HepG2 (cell line): ENCODE results near the gene ENDOG. TPM values are rescaled to one million over a fixed set of nuclear protein-coding genes. Genes with fewer than 3 reads are reported as not detected.

Experiments
- CCDC6 ChIP-seq: sonication (generic); formaldehyde crosslinking; IDR thresholded peaks from 2 replicates; pipeline ENCODE4 v1.8.1; 2022; ENCODE audit warnings: mild to moderate bottlenecking, missing genetic modification reagents, moderate library complexity
- FOXC1 ChIP-seq: sonication (generic); formaldehyde crosslinking; IDR thresholded peaks from 2 replicates; pipeline ENCODE4 v1.8.0; 2022; ENCODE audit warnings: mild to moderate bottlenecking, missing genetic modification reagents, borderline replicate concordance
- HOXA3 ChIP-seq: sonication (generic); formaldehyde crosslinking; IDR thresholded peaks from 2 replicates; pipeline ENCODE4 v1.5.0; 2020; ENCODE audit warnings: missing genetic modification reagents
- SUZ12 ChIP-seq: fragments of 150-350 bp; IDR thresholded peaks from 2 replicates; pipeline ENCODE4 v1.6.1; 2014; ENCODE audit warnings: low read depth, low read length
- ZFP37 ChIP-seq: sonication (generic); formaldehyde crosslinking; IDR thresholded peaks from 2 replicates; pipeline ENCODE4 v1.4.0; 2020; ENCODE audit warnings: missing genetic modification reagents, borderline replicate concordance
- ZNF234 ChIP-seq: sonication (generic); formaldehyde crosslinking; conservative IDR thresholded peaks from 2 replicates; pipeline ENCODE4 v1.5.1; 2020; ENCODE audit warnings: mild to moderate bottlenecking, missing genetic modification reagents
- ZNF430 ChIP-seq: sonication (generic); formaldehyde crosslinking; IDR thresholded peaks from 2 replicates; pipeline ENCODE4 v1.9.0; 2021; ENCODE audit warnings: mild to moderate bottlenecking, missing genetic modification reagents
- ZNF431 ChIP-seq: sonication (generic); formaldehyde crosslinking; IDR thresholded peaks from 2 replicates; pipeline ENCODE4 v1.9.0; 2022; ENCODE audit warnings: missing genetic modification reagents, low read depth, mild to moderate bottlenecking, borderline replicate concordance
- ZNF792 ChIP-seq: IDR thresholded peaks from 2 replicates; pipeline ENCODE4 v1.6.1; 2016
- polyA plus RNA-seq, 8 experiments: library from polyadenylated mRNA; depleted of rRNA in 3 of 8; stranded (reverse) in 7 of 8; unstranded in 1 of 8; fragments of >200 nt; fragmentation: Illumina TruSeq in 4 of 8; extraction: Trizol in 4 of 8; gene quantifications; 2 replicates each; pipeline versions ENCODE4 v1.2.1 to v1.2.3, GENCODE V29; 2011 to 2016; ENCODE audit warnings: low read depth in 4 of 8, missing spikeins in 1 of 8, mixed read lengths in 1 of 8; ENCODE audit not compliant: insufficient read depth in 1 of 8
- total RNA-seq, 5 experiments: library from RNA; depleted of rRNA; stranded (reverse); fragments of >200 nt; fragmentation: Illumina TruSeq; extraction: Trizol; gene quantifications; 2 replicates each; pipeline ENCODE4 v1.2.3, GENCODE V29; 2016; ENCODE audit warnings: low read depth in 1 of 5
- TF ChIP-seq, protein P1 (sequence below): sonication (generic); formaldehyde crosslinking; IDR thresholded peaks from 2 replicates; pipeline ENCODE4 v1.4.0; 2020; ENCODE audit warnings: missing genetic modification reagents
- TF ChIP-seq, protein P2 (sequence below): sonication (generic); formaldehyde crosslinking; IDR thresholded peaks from 2 replicates; pipeline ENCODE4 v1.8.0; 2022; ENCODE audit warnings: mild to moderate bottlenecking, missing genetic modification reagents; ENCODE audit not compliant: insufficient replicate concordance
- TF ChIP-seq, protein P3 (sequence below): IDR thresholded peaks from 2 replicates; pipeline ENCODE4 v1.6.1; 2012; ENCODE audit warnings: inconsistent platforms
- TF ChIP-seq, protein P4 (sequence below): sonication (generic); formaldehyde crosslinking; IDR thresholded peaks from 2 replicates; pipeline ENCODE4 v1.4.0; 2020; ENCODE audit warnings: missing genetic modification reagents
- TF ChIP-seq, protein P5 (sequence below): sonication (generic); formaldehyde crosslinking; IDR thresholded peaks from 2 replicates; pipeline ENCODE4 v1.5.1; 2020; ENCODE audit warnings: mild to moderate bottlenecking, missing genetic modification reagents, borderline replicate concordance
- TF ChIP-seq, protein P6 (sequence below): sonication (generic); formaldehyde crosslinking; IDR thresholded peaks from 2 replicates; pipeline ENCODE4 v1.8.1; 2023; ENCODE audit warnings: mild to moderate bottlenecking, missing genetic modification reagents
- TF ChIP-seq, protein P7 (sequence below): IDR thresholded peaks from 2 replicates; pipeline ENCODE4 v1.6.1; 2016; ENCODE audit warnings: low read depth

The ENDOG gene
- total and polyA plus RNA-seq, 2 of the 13 experiments (the other 11 are each of a cell fraction or from before 2014, with no cell fraction given) = 26.3 to 28.8 TPM

DNA sequence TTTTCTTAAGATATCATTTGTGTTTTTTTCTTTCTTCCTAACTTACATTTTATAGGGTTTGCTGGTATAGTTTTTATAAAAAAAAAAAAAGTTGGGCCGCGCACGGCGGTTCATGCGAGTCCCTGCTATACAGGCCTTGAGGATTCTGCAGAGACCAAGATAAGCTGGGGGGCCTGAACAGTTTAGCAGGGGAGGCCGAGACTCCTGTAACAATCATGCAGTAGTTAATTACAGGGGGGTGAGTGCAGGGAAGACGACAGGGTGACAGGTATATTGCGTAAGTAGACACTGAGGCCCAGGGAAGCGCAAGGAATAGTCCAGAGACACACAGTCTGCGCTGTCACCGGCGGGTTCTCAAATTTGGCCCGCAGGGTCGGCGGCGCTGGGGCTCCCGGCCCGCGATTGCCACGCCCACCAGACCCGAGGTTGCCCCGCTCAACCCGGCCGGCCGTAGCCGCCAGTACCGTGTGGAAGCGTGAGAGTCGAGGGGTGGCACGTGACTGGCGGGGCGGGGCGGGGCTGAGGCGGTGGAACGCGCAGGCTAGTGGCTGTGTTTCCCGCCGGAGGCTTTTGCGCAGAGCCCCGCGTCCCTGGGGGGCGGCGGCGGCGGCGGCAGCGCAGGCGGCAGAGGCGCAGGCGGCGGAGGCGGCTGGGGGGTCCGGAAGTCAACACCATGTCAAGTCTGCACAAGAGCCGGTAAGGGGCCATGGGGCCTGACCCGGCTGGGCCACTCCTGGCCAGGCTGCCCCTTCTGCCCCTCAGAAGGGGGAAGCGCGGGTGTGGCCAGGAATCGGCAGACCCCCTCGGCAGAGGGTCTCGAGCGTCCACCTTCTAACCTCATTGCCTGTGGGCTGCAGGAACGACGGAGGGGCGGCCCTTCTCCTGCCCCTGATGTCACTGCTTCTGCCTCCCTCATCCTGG, 31.4 kb upstream of the ENDOG start, which contains the start of gene TBC1D13 (continued):
- TF ChIP-seq, protein P1, sequence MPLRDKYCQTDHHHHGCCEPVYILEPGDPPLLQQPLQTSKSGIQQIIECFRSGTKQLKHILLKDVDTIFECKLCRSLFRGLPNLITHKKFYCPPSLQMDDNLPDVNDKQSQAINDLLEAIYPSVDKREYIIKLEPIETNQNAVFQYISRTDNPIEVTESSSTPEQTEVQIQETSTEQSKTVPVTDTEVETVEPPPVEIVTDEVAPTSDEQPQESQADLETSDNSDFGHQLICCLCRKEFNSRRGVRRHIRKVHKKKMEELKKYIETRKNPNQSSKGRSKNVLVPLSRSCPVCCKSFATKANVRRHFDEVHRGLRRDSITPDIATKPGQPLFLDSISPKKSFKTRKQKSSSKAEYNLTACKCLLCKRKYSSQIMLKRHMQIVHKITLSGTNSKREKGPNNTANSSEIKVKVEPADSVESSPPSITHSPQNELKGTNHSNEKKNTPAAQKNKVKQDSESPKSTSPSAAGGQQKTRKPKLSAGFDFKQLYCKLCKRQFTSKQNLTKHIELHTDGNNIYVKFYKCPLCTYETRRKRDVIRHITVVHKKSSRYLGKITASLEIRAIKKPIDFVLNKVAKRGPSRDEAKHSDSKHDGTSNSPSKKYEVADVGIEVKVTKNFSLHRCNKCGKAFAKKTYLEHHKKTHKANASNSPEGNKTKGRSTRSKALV (CRISPR knock-in tag) = peak; percentile 84; the same call in 1 of the 2 replicates
- peak; percentile 98 for TF ChIP-seq ZNF430 (CRISPR knock-in tag)
- TF ChIP-seq, protein P2, sequence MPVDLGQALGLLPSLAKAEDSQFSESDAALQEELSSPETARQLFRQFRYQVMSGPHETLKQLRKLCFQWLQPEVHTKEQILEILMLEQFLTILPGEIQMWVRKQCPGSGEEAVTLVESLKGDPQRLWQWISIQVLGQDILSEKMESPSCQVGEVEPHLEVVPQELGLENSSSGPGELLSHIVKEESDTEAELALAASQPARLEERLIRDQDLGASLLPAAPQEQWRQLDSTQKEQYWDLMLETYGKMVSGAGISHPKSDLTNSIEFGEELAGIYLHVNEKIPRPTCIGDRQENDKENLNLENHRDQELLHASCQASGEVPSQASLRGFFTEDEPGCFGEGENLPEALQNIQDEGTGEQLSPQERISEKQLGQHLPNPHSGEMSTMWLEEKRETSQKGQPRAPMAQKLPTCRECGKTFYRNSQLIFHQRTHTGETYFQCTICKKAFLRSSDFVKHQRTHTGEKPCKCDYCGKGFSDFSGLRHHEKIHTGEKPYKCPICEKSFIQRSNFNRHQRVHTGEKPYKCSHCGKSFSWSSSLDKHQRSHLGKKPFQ (CRISPR knock-in tag) = peak; percentile 91
- peak; percentile 97 for TF ChIP-seq HOXA3 (CRISPR knock-in tag)
- peak; percentile 94 for TF ChIP-seq ZNF431 (CRISPR knock-in tag)
- peak; percentile 94 for TF ChIP-seq FOXC1 (CRISPR knock-in tag)
- peak; percentile 93 for TF ChIP-seq ZFP37 (CRISPR knock-in tag)
- TF ChIP-seq, protein P3, sequence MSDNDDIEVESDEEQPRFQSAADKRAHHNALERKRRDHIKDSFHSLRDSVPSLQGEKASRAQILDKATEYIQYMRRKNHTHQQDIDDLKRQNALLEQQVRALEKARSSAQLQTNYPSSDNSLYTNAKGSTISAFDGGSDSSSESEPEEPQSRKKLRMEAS = peak; percentile 99
- peak; percentile 97 for TF ChIP-seq ZNF234 (CRISPR knock-in tag)
- peak; percentile 86 for TF ChIP-seq CCDC6 (CRISPR knock-in tag)
- TF ChIP-seq ZNF792 (CRISPR knock-in tag) = peak; percentile 92
- TF ChIP-seq, protein P4, sequence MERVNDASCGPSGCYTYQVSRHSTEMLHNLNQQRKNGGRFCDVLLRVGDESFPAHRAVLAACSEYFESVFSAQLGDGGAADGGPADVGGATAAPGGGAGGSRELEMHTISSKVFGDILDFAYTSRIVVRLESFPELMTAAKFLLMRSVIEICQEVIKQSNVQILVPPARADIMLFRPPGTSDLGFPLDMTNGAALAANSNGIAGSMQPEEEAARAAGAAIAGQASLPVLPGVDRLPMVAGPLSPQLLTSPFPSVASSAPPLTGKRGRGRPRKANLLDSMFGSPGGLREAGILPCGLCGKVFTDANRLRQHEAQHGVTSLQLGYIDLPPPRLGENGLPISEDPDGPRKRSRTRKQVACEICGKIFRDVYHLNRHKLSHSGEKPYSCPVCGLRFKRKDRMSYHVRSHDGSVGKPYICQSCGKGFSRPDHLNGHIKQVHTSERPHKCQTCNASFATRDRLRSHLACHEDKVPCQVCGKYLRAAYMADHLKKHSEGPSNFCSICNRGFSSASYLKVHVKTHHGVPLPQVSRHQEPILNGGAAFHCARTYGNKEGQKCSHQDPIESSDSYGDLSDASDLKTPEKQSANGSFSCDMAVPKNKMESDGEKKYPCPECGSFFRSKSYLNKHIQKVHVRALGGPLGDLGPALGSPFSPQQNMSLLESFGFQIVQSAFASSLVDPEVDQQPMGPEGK (CRISPR knock-in tag) = peak; percentile 99
- TF ChIP-seq, protein P5, sequence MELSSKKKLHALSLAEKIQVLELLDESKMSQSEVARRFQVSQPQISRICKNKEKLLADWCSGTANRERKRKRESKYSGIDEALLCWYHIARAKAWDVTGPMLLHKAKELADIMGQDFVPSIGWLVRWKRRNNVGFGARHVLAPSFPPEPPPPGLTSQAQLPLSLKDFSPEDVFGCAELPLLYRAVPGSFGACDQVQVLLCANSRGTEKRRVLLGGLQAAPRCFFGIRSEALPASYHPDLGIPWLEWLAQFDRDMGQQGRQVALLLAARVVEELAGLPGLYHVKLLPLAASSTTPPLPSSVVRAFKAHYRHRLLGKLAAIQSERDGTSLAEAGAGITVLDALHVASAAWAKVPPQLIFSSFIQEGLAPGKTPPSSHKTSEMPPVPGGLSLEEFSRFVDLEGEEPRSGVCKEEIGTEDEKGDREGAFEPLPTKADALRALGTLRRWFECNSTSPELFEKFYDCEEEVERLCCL (CRISPR knock-in tag) = no peak
- TF ChIP-seq, protein P6, sequence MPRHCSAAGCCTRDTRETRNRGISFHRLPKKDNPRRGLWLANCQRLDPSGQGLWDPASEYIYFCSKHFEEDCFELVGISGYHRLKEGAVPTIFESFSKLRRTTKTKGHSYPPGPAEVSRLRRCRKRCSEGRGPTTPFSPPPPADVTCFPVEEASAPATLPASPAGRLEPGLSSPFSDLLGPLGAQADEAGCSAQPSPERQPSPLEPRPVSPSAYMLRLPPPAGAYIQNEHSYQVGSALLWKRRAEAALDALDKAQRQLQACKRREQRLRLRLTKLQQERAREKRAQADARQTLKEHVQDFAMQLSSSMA (CRISPR knock-in tag) = peak; percentile 81; the same call in 1 of the 2 replicates
- TF ChIP-seq SUZ12 = no peak
- TF ChIP-seq, protein P7, sequence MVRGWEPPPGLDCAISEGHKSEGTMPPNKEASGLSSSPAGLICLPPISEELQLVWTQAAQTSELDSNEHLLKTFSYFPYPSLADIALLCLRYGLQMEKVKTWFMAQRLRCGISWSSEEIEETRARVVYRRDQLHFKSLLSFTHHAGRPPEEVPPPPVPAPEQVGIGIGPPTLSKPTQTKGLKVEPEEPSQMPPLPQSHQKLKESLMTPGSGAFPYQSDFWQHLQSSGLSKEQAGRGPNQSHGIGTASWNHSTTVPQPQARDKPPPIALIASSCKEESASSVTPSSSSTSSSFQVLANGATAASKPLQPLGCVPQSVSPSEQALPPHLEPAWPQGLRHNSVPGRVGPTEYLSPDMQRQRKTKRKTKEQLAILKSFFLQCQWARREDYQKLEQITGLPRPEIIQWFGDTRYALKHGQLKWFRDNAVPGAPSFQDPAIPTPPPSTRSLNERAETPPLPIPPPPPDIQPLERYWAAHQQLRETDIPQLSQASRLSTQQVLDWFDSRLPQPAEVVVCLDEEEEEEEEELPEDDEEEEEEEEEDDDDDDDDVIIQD = peak; percentile 48; the same call in 1 of the 2 replicates
